ENCODE results near the gene BNIP3. TPM values are rescaled to one million over a fixed set of nuclear protein-coding genes. Genes with fewer than 3 reads are reported as not detected.
"Not testable (repeated sequence)": the region's sequence is repeated elsewhere in the genome, so short reads cannot be mapped to it uniquely, and the experiment has no call there.

Gene BNIP3
- total RNA-seq, 1 donor, result 48.4 TPM

GRCh38 chr10:131996466-131997365 is 15.0 kb upstream of the BNIP3 start:
- DNase-seq (ENCODE audit: low read depth), result no peak
- TF ChIP-seq CTCF (IDR thresholded peaks at IDR 0.05; ENCODE audit: insufficient read depth, low read depth, low read length), result no peak

GRCh38 chr10:131994435-131994834 is 12.7 kb upstream of the BNIP3 start:
- DNase-seq (ENCODE audit: low read depth), result no peak
- no peak for TF ChIP-seq CTCF (IDR thresholded peaks at IDR 0.05; ENCODE audit: insufficient read depth, low read depth, low read length)
- H3K4me3 ChIP-seq (ENCODE audit: low read depth, low read length), result no peak overlapping the region

More at GRCh38 chr10:131996466-131997365, 15.0 kb upstream of the BNIP3 start:
- H3K4me3 ChIP-seq (ENCODE audit: low read depth, low read length), result no peak overlapping the region

GRCh38 chr10:131993275-131993674 is 11.6 kb upstream of the BNIP3 start:
- no peak overlapping the region for H3K4me3 ChIP-seq (ENCODE audit: low read depth, low read length)
- DNase-seq (ENCODE audit: low read depth), result no peak
- TF ChIP-seq CTCF (IDR thresholded peaks at IDR 0.05; ENCODE audit: insufficient read depth, low read depth, low read length), result no peak

GRCh38 chr10:131991726-131992125 is 10.0 kb upstream of the BNIP3 start:
- DNase-seq (ENCODE audit: low read depth), result no peak
- no peak overlapping the region for H3K4me3 ChIP-seq (ENCODE audit: low read depth, low read length)
- TF ChIP-seq CTCF (IDR thresholded peaks at IDR 0.05; ENCODE audit: insufficient read depth, low read depth, low read length), result no peak

GRCh38 chr10:131987786-131988185 is 6.1 kb upstream of the BNIP3 start:
- H3K4me3 ChIP-seq (ENCODE audit: low read depth, low read length); DNase-seq (ENCODE audit: low read depth): not testable (repeated sequence)

- DNase-seq (ENCODE audit: low read depth); H3K4me3 ChIP-seq (ENCODE audit: low read depth, low read length): not testable (repeated sequence)
These were observed 5.6 kb upstream of the BNIP3 start for GRCh38 chr10:131987301-131987700.

GRCh38 chr10:131986851-131987250 is 5.1 kb upstream of the BNIP3 start:
- H3K4me3 ChIP-seq (ENCODE audit: low read depth, low read length); DNase-seq (ENCODE audit: low read depth): not testable (repeated sequence)

GRCh38 chr10:131983780-131984179 is 2.1 kb upstream of the BNIP3 start:
- no peak for TF ChIP-seq CTCF (IDR thresholded peaks at IDR 0.05; ENCODE audit: insufficient read depth, low read depth, low read length)
- no peak overlapping the region for H3K4me3 ChIP-seq (ENCODE audit: low read depth, low read length)
- peak; percentile 92 for DNase-seq (ENCODE audit: low read depth)
